HG02943 (cell line): ENCODE results near the gene RGS4.
"Not testable (repeated sequence)": the region's sequence is repeated elsewhere in the genome, so short reads cannot be mapped to it uniquely, and the experiment has no call there.

ENCODE experiments used
- ATAC-seq: cut with Tn5 transposase; IDR thresholded peaks from one replicate; pipeline ENCODE4 v1.9.1; 2021; ENCODE audit warnings: mild to moderate bottlenecking, low read depth, moderate library complexity; ENCODE audit not compliant: unreplicated experiment

RGS4 gene

GRCh38 chr1:163066686-163067085, 2.5 kb upstream of the RGS4 start:
- ATAC-seq, result no peak

GRCh38 chr1:163068716-163069115, 445 bp upstream of the RGS4 start:
- ATAC-seq, result no peak

GRCh38 chr1:163069655-163070277, 605 bp downstream of the RGS4 start:
- no peak for ATAC-seq

GRCh38 chr1:163071405-163072255, 2.5 kb downstream of the RGS4 start:
- ATAC-seq, result no peak

GRCh38 chr1:163072658-163073057, 3.5 kb downstream of the RGS4 start:
- no peak for ATAC-seq

GRCh38 chr1:163074004-163074403, 4.8 kb downstream of the RGS4 start:
- no peak for ATAC-seq

- no peak for ATAC-seq
These were observed 5.6 kb downstream of the RGS4 start for GRCh38 chr1:163074716-163075284.

GRCh38 chr1:163076044-163076443, 6.9 kb downstream of the RGS4 start:
- no peak for ATAC-seq

GRCh38 chr1:163076446-163076845, 7.3 kb downstream of the RGS4 start:
- ATAC-seq, result no peak

GRCh38 chr1:163076981-163077761, 8.0 kb downstream of the RGS4 start:
- ATAC-seq, result no peak

- no peak for ATAC-seq
These were observed 13.8 kb downstream of the RGS4 start for GRCh38 chr1:163082971-163083370.

- ATAC-seq, result no peak
These were observed 14.5 kb downstream of the RGS4 start for GRCh38 chr1:163083690-163084089.

- ATAC-seq, result no peak
These were observed 15.2 kb downstream of the RGS4 start for GRCh38 chr1:163084330-163084729.

- ATAC-seq, result no peak
These were observed 16.1 kb downstream of the RGS4 start for GRCh38 chr1:163085041-163085903.

- no peak for ATAC-seq
These were observed 16.7 kb downstream of the RGS4 start for GRCh38 chr1:163085904-163086268.

- not testable (repeated sequence) for ATAC-seq
These were observed 20.0 kb downstream of the RGS4 start for GRCh38 chr1:163089117-163089516.

- ATAC-seq, result no peak
These were observed 21.3 kb downstream of the RGS4 start for GRCh38 chr1:163090321-163090945.

- ATAC-seq, result no peak
These were observed 24.0 kb downstream of the RGS4 start for GRCh38 chr1:163093169-163093568.

GRCh38 chr1:163093579-163093978, 24.4 kb downstream of the RGS4 start:
- no peak for ATAC-seq

GRCh38 chr1:163094182-163094581, 25.0 kb downstream of the RGS4 start:
- ATAC-seq, result no peak
